GM23248 (cell line): ENCODE results near the gene TJP3. TPM values are rescaled to one million over a fixed set of nuclear protein-coding genes. Genes with fewer than 3 reads are reported as not detected.

Experiments
- DNase-seq: peaks from one replicate; pipeline ENCODE4 v3.0.0-alpha.2; 2015
- H2AFZ ChIP-seq: fragments of 200-600 bp; sonication (generic); 2 replicates; pipeline ENCODE4 v1.6.1; 2016; ENCODE audit warnings: antibody characterized with exemption
- H3F3A ChIP-seq: fragments of 200-600 bp; sonication (generic); 2 replicates; pipeline ENCODE4 v1.6.1; 2016; ENCODE audit warnings: mild to moderate bottlenecking, antibody characterized with exemption, mixed run types; ENCODE audit not compliant: insufficient read depth
- H3K27ac ChIP-seq: fragments of 200-600 bp; sonication (generic); 2 replicates; pipeline ENCODE4 v1.5.1; 2016; ENCODE audit warnings: mild to moderate bottlenecking
- H3K27me3 ChIP-seq: fragments of 200-600 bp; sonication (generic); replicated peaks from 2 replicates; pipeline ENCODE4 v1.6.1; 2016; ENCODE audit warnings: mild to moderate bottlenecking; ENCODE audit not compliant: insufficient read depth
- H3K36me3 ChIP-seq: fragments of 200-600 bp; sonication (generic); 2 replicates; pipeline ENCODE4 v1.6.1; 2016; ENCODE audit warnings: low read depth, mild to moderate bottlenecking
- H3K4me1 ChIP-seq: fragments of 200-600 bp; sonication (generic); 2 replicates; pipeline ENCODE4 v1.6.1; 2016; ENCODE audit warnings: mild to moderate bottlenecking; ENCODE audit not compliant: insufficient read depth
- H3K4me2 ChIP-seq: fragments of 200-600 bp; sonication (generic); one replicate; pipeline ENCODE4 v1.6.1; 2016; ENCODE audit warnings: mild to moderate bottlenecking; ENCODE audit not compliant: unreplicated experiment
- H3K4me3 ChIP-seq: fragments of 200-600 bp; sonication (generic); 2 replicates; pipeline ENCODE4 v1.5.1; 2016; ENCODE audit warnings: mild to moderate bottlenecking
- H3K79me2 ChIP-seq: fragments of 200-600 bp; sonication (generic); 2 replicates; pipeline ENCODE4 v1.6.1; 2016; ENCODE audit warnings: mild to moderate bottlenecking; ENCODE audit not compliant: insufficient read depth
- H3K9ac ChIP-seq: fragments of 200-600 bp; sonication (generic); 2 replicates; pipeline ENCODE4 v1.6.1; 2016; ENCODE audit warnings: mild to moderate bottlenecking
- H3K9me2 ChIP-seq: fragments of 200-600 bp; sonication (generic); 2 replicates; pipeline ENCODE4 v1.6.1; 2016; ENCODE audit warnings: mixed run types, mild to moderate bottlenecking, moderate library complexity; ENCODE audit not compliant: insufficient read depth
- H3K9me3 ChIP-seq: fragments of 200-600 bp; sonication (generic); one replicate; pipeline ENCODE4 v1.6.1; 2017; ENCODE audit warnings: low read depth
- H4K20me1 ChIP-seq: fragments of 200-600 bp; sonication (generic); 2 replicates; pipeline ENCODE4 v1.6.0; 2016; ENCODE audit not compliant: insufficient read depth
- EZH2 ChIP-seq: fragments of 200-600 bp; sonication (generic); IDR thresholded peaks from 2 replicates; pipeline ENCODE4 v1.6.1; 2018; ENCODE audit warnings: antibody characterized with exemption, mild to moderate bottlenecking; ENCODE audit not compliant: insufficient read depth, poor library complexity, severe bottlenecking
- EZH2phosphoT487 ChIP-seq: fragments of 200-600 bp; sonication (generic); IDR thresholded peaks from 2 replicates; pipeline ENCODE4 v1.6.1; 2018; ENCODE audit warnings: antibody characterized with exemption, moderate library complexity, mild to moderate bottlenecking, low read depth; ENCODE audit not compliant: insufficient read depth
- WGBS, 2 experiments: methylation state at CpG; one replicate each; pipeline ENCODE4 v1.1.6; 2015 to 2017; ENCODE audit warnings: low lambda C conversion rate in 2 of 2, low coverage in 1 of 2; ENCODE audit errors: missing lambda C conversion rate in 2 of 2; 5-methylcytosine and 5-hydroxymethylcytosine counted together
- in situ Hi-C: fragments of 300-500 bp; cut with MboI; formaldehyde crosslinking; loops from 2 replicates; pipeline ENCODE4 v1.15.0; 2020
- polyA plus RNA-seq: library from polyadenylated mRNA; unstranded; fragments of >200 nt; fragmentation: Nextera tagmentation; extraction: Ambion mirVana; gene quantifications from 2 replicates; pipeline ENCODE4 v1.2.1, GENCODE V29; 2016
- small RNA-seq: library from RNA; depleted of rRNA; stranded (forward); fragments of <200 nt; gene quantifications from one replicate; pipeline ENCODE3, GENCODE V24; 2014; ENCODE audit warnings: low read depth, low replicate concordance
- total RNA-seq: library from RNA; depleted of rRNA; stranded (reverse); fragments of >200 nt; shearing (Covaris generic); gene quantifications from 2 replicates; pipeline ENCODE4 v1.2.3, GENCODE V29; 2014; rRNA removed

TJP3 gene
- total and polyA plus RNA-seq, 2 experiments from 2014 or later, result not detected

GRCh38 chr19:3790941-3791340 lies 82.8 kb downstream of the TJP3 start:
- no peaks in the 10 kb centered on the region for H3K79me2 ChIP-seq
- no peak overlapping the region for H2AFZ ChIP-seq
- no peak overlapping the region for H3K4me2 ChIP-seq
- no peak for TF ChIP-seq EZH2
- TF ChIP-seq EZH2phosphoT487, result no peak
- in situ Hi-C loops, result no loop called here
- H3K27me3 ChIP-seq, result 0 out of 2 replicates have a peak, but pooled peaks cover 5% of the 10 kb centered on the region
- no peaks in the 10 kb centered on the region for H4K20me1 ChIP-seq
- no peak overlapping the region for H3K4me3 ChIP-seq
- no peak overlapping the region for H3K27ac ChIP-seq
- no peaks in the 10 kb centered on the region for H3K9me2 ChIP-seq
- no peak overlapping the region for H3K9ac ChIP-seq
- H3K9me3 ChIP-seq, result no peaks in the 10 kb centered on the region
- no peak for DNase-seq
- H3F3A ChIP-seq, result no peaks in the 10 kb centered on the region
- H3K36me3 ChIP-seq, result no peaks in the 10 kb centered on the region
- 55 to 60% methylated on average over 7 of the region's 7 CpGs for WGBS, 2 experiments
- no peaks in the 10 kb centered on the region for H3K4me1 ChIP-seq

DNA sequence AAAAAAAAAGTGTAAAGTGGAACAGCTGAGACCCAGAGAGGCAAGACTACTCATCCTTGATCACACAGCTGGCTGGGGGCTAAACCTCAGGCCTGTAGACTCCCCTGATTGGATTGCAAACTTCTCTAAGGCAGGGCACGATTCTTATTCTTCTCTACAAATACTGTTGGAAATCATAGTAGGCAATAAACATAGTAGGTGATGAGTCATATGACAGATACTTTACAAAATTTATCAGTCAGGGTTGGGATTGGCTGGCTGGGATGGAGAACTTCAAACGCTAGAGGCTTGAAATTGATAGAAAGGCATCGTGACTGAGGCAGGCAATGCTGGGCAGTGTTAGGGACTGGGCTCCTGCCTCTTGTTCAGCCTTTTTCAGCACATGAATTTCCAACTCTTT lies 83.9 kb downstream of the TJP3 start:
- no peaks in the 10 kb centered on the region for H3K79me2 ChIP-seq
- no peak overlapping the region for H3K4me2 ChIP-seq
- H3K9me3 ChIP-seq, result no peaks in the 10 kb centered on the region
- 70 to 85% methylated on average over 3 of the region's 3 CpGs for WGBS, 2 experiments
- no peak overlapping the region for H3K9ac ChIP-seq
- H3K27ac ChIP-seq, result no peak overlapping the region
- no peaks in the 10 kb centered on the region for H3F3A ChIP-seq
- in situ Hi-C loops, result no loop called here
- no peaks in the 10 kb centered on the region for H3K4me1 ChIP-seq
- TF ChIP-seq EZH2, result no peak
- no peaks in the 10 kb centered on the region for H3K36me3 ChIP-seq
- DNase-seq, result no peak
- no peaks in the 10 kb centered on the region for H3K9me2 ChIP-seq
- H3K4me3 ChIP-seq, result no peak overlapping the region
- 0 out of 2 replicates have a peak, but pooled peaks cover 5% of the 10 kb centered on the region for H3K27me3 ChIP-seq
- H4K20me1 ChIP-seq, result no peaks in the 10 kb centered on the region
- no peak overlapping the region for H2AFZ ChIP-seq

DNA sequence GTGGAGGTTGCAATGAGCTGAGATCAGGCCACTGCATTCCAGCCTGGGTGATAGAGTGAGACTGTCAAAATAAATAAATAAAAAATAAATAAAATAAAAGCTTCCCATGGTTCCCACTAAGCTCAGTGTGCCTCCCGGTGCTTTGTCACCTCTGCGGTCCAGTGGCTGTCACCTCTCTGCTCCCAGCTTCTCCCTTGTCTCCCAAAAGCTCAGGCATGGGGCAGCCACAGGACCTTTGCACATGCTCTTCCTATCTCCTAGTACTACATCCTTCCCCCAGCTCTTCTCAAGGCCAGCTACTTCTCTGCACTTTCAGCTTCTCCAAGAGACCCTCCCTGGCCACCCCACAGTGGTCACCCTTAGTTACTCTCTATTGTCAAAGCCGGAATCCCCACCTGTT lies 85.6 kb downstream of the TJP3 start:
- Histone ChIP-seq H3K9ac (no peak overlapping the region), H3K27me3 (peaks cover 5% of the 10 kb centered on the region; the same call in 1 of the 2 replicates), H3K4me3 (no peak overlapping the region), H3K79me2 (no peaks in the 10 kb centered on the region), H3K27ac (no peak overlapping the region), H3K36me3 (no peaks in the 10 kb centered on the region), H3F3A (no peaks in the 10 kb centered on the region), H4K20me1 (no peaks in the 10 kb centered on the region), H3K4me1 (no peaks in the 10 kb centered on the region), H2AFZ (no peak overlapping the region), H3K9me2 (no peaks in the 10 kb centered on the region), H3K4me2 (no peak overlapping the region), H3K9me3 (no peaks in the 10 kb centered on the region)
- no peak for DNase-seq
- in situ Hi-C loops, result no loop called here
- TF ChIP-seq EZH2phosphoT487 (no peak), EZH2 (no peak)
- WGBS, 2 experiments, result 78 to 91% methylated on average over 3 of the region's 3 CpGs

DNA sequence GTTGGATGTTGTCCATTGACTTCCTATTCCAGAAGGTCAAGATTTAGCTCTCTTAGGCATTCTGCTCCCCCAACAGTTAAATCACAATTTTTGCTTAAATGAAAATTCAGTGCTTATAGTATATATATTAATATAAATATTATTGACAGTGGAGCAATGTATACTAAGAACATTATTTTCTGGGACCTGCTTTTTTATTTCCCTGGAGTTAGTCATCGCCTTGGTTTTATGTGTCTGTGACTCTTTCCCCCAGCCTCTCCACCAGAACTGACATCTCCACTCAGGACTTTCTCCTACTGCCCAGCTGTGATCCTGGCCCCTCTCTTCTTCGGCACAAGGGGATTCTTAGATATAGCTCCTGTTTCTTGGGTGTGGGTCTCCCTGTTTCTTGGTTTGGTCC lies 88.2 kb downstream of the TJP3 start:
- H3K9me2 ChIP-seq, result no peaks in the 10 kb centered on the region
- H3K4me1 ChIP-seq, result no peaks in the 10 kb centered on the region
- no peaks in the 10 kb centered on the region for H3F3A ChIP-seq
- H3K79me2 ChIP-seq, result no peaks in the 10 kb centered on the region
- H3K36me3 ChIP-seq, result no peaks in the 10 kb centered on the region
- no peak overlapping the region for H3K4me2 ChIP-seq
- H2AFZ ChIP-seq, result no peak overlapping the region
- H4K20me1 ChIP-seq, result no peaks in the 10 kb centered on the region
- H3K27ac ChIP-seq, result no peak overlapping the region
- in situ Hi-C loops, result no loop called here
- TF ChIP-seq EZH2phosphoT487 (no peak), EZH2 (no peak)
- H3K9me3 ChIP-seq, result no peaks in the 10 kb centered on the region
- 37 to 43% methylated on average over 2 of the region's 2 CpGs for WGBS, 2 experiments
- no peak overlapping the region for H3K4me3 ChIP-seq
- DNase-seq, result no peak
- H3K9ac ChIP-seq, result no peak overlapping the region
- H3K27me3 ChIP-seq, result peaks cover 13% of the 10 kb centered on the region

DNA sequence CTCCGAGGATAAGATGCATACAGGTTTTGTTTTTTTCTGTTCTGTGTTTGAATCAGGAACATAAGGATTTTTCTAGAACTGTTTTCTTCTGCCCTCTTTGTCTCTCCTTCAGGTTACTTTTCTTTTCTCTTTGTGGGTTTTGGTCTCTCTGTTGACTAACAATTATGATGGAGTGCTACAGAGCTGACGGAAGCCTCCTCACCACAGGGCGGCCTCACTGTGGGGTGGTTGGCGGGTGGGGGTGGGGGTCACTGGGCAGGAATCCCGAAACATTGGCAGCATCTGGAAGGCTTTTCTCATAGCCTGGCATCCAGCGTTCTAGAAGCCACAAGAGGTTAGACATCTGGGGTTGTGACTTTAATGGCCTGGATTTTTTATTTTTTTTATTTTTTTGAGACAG lies 90.0 kb downstream of the TJP3 start:
- no peaks in the 10 kb centered on the region for H3K9me3 ChIP-seq
- in situ Hi-C loops, result no loop called here
- H3K9me2 ChIP-seq, result no peaks in the 10 kb centered on the region
- no peaks in the 10 kb centered on the region for H3K79me2 ChIP-seq
- H3K4me2 ChIP-seq, result no peak overlapping the region
- no peak overlapping the region for H3K4me3 ChIP-seq
- peaks cover 24% of the 10 kb centered on the region for H3K27me3 ChIP-seq
- H3F3A ChIP-seq, result no peaks in the 10 kb centered on the region
- no peak overlapping the region for H3K27ac ChIP-seq
- no peaks in the 10 kb centered on the region for H3K36me3 ChIP-seq
- WGBS, 2 experiments, result 4 to 6% methylated on average over 6 of the region's 6 CpGs
- H3K4me1 ChIP-seq, result no peaks in the 10 kb centered on the region
- no peaks in the 10 kb centered on the region for H4K20me1 ChIP-seq
- H3K9ac ChIP-seq, result no peak overlapping the region
- TF ChIP-seq EZH2phosphoT487 (no peak), EZH2 (no peak)
- no peak overlapping the region for H2AFZ ChIP-seq
- DNase-seq, result no peak

Small RNA genes within 50 kb of the gene (small RNA-seq; reads per million reads assigned to genes)
- gene AC005777.1, result not detected

Other genes starting within 250 kb of the TJP3 start
- gene SMIM24, start 227.9 kb upstream of the TJP3 start, total RNA-seq, result not detected in 2 replicates
- not detected in 2 replicates for gene SMIM24, start 227.9 kb upstream of the TJP3 start, polyA plus RNA-seq
- not detected in 2 replicates for gene SMIM44, start 224.9 kb upstream of the TJP3 start, total RNA-seq
- gene SMIM44, start 224.9 kb upstream of the TJP3 start, polyA plus RNA-seq, result not detected in 2 replicates
- gene DOHH, start 207.7 kb upstream of the TJP3 start, total RNA-seq, result 17.5 and 20.4 TPM in 2 replicates
- 15.0 and 16.9 TPM in 2 replicates for gene DOHH, start 207.7 kb upstream of the TJP3 start, polyA plus RNA-seq
- 36.5 and 61.3 TPM in 2 replicates for gene FZR1, start 202.1 kb upstream of the TJP3 start, total RNA-seq
- 32.3 and 38.4 TPM in 2 replicates for gene FZR1, start 202.1 kb upstream of the TJP3 start, polyA plus RNA-seq
- gene TEKTIP1, start 169.2 kb upstream of the TJP3 start, total RNA-seq, result not detected in 2 replicates
- 0.33 TPM in 1 of 2 replicates, not detected in the other for gene TEKTIP1, start 169.2 kb upstream of the TJP3 start, polyA plus RNA-seq
- gene MFSD12, start 150.8 kb upstream of the TJP3 start, total RNA-seq, result 67.9 and 73.9 TPM in 2 replicates
- gene MFSD12, start 150.8 kb upstream of the TJP3 start, polyA plus RNA-seq, result 23.0 and 23.1 TPM in 2 replicates
- gene HMG20B, start 135.4 kb upstream of the TJP3 start, total RNA-seq, result 105 and 112 TPM in 2 replicates
- 83.9 and 87.7 TPM in 2 replicates for gene HMG20B, start 135.4 kb upstream of the TJP3 start, polyA plus RNA-seq
- 0.13 TPM in 1 of 2 replicates, not detected in the other for gene GIPC3, start 122.9 kb upstream of the TJP3 start, total RNA-seq
- gene GIPC3, start 122.9 kb upstream of the TJP3 start, polyA plus RNA-seq, result 0.06 TPM in 1 of 2 replicates, not detected in the other
- 0.76 TPM in 1 of 2 replicates, not detected in the other for gene TBXA2R, start 101.5 kb upstream of the TJP3 start, total RNA-seq
- 1.9 and 2.6 TPM in 2 replicates for gene TBXA2R, start 101.5 kb upstream of the TJP3 start, polyA plus RNA-seq
- 29.1 and 39.0 TPM in 2 replicates for gene CACTIN, start 81.6 kb upstream of the TJP3 start, total RNA-seq
- gene CACTIN, start 81.6 kb upstream of the TJP3 start, polyA plus RNA-seq, result 6.9 and 8.7 TPM in 2 replicates
- 34.0 and 43.1 TPM in 2 replicates for gene PIP5K1C, start 7.9 kb upstream of the TJP3 start, total RNA-seq
- gene PIP5K1C, start 7.9 kb upstream of the TJP3 start, polyA plus RNA-seq, result 31.2 and 33.5 TPM in 2 replicates
- 28.3 and 40.0 TPM in 2 replicates for gene APBA3, start 53.3 kb downstream of the TJP3 start, total RNA-seq
- 16.9 and 18.9 TPM in 2 replicates for gene APBA3, start 53.3 kb downstream of the TJP3 start, polyA plus RNA-seq
- 18.5 and 57.9 TPM in 2 replicates for gene MRPL54, start 54.3 kb downstream of the TJP3 start, total RNA-seq
- 73.0 and 74.1 TPM in 2 replicates for gene MRPL54, start 54.3 kb downstream of the TJP3 start, polyA plus RNA-seq
- gene RAX2, start 63.8 kb downstream of the TJP3 start, total RNA-seq, result not detected in 2 replicates
- gene RAX2, start 63.8 kb downstream of the TJP3 start, polyA plus RNA-seq, result not detected in 2 replicates
- not detected in 2 replicates for gene MATK, start 78.0 kb downstream of the TJP3 start, total RNA-seq
- not detected in 2 replicates for gene MATK, start 78.0 kb downstream of the TJP3 start, polyA plus RNA-seq
- gene ZFR2, start 160.7 kb downstream of the TJP3 start, total RNA-seq, result not detected in 2 replicates
- not detected in 2 replicates for gene ZFR2, start 160.7 kb downstream of the TJP3 start, polyA plus RNA-seq
- not detected in 2 replicates for gene ATCAY, start 172.3 kb downstream of the TJP3 start, total RNA-seq
- not detected in 2 replicates for gene ATCAY, start 172.3 kb downstream of the TJP3 start, polyA plus RNA-seq
- gene NMRK2, start 224.7 kb downstream of the TJP3 start, total RNA-seq, result not detected in 2 replicates
- not detected in 2 replicates for gene NMRK2, start 224.7 kb downstream of the TJP3 start, polyA plus RNA-seq